MM.1S (cell line): ENCODE results near the gene METTL21C.

Source experiments
- DNase-seq: peaks from one replicate; pipeline ENCODE4 v3.0.0-alpha.2; 2015
- H2AFZ ChIP-seq: fragments of 300-600 bp; sonication (generic); 2 replicates; pipeline ENCODE4 v1.6.0; 2016; ENCODE audit warnings: antibody characterized with exemption, low read length
- H3F3A ChIP-seq: fragments of 300-600 bp; sonication (generic); 2 replicates; pipeline ENCODE4 v1.6.1; 2016; ENCODE audit warnings: mild to moderate bottlenecking, antibody characterized with exemption, low read length, moderate library complexity, mixed read lengths; ENCODE audit not compliant: insufficient read depth
- H3K27ac ChIP-seq: fragments of 300-600 bp; sonication (generic); 2 replicates; pipeline ENCODE4 v1.5.1; 2016; ENCODE audit warnings: mild to moderate bottlenecking, low read length
- H3K27me3 ChIP-seq: fragments of 300-600 bp; sonication (generic); replicated peaks from 2 replicates; pipeline ENCODE4 v1.6.0; 2016; ENCODE audit warnings: low read length; ENCODE audit not compliant: insufficient read depth
- H3K36me3 ChIP-seq: fragments of 300-600 bp; sonication (generic); replicated peaks from 2 replicates; pipeline ENCODE4 v1.6.1; 2016; ENCODE audit warnings: mild to moderate bottlenecking, low read length, mixed read lengths; ENCODE audit not compliant: insufficient read depth
- H3K4me1 ChIP-seq: fragments of 300-600 bp; sonication (generic); 2 replicates; pipeline ENCODE4 v1.6.1; 2016; ENCODE audit warnings: low read length, mixed read lengths
- H3K4me2 ChIP-seq: fragments of 300-600 bp; sonication (generic); 2 replicates; pipeline ENCODE4 v1.6.0; 2016; ENCODE audit warnings: low read depth, low read length
- H3K4me3 ChIP-seq: fragments of 300-600 bp; sonication (generic); 2 replicates; pipeline ENCODE4 v1.5.1; 2016; ENCODE audit warnings: low read length, mixed read lengths
- H3K79me2 ChIP-seq: fragments of 300-600 bp; sonication (generic); 2 replicates; pipeline ENCODE4 v1.6.1; 2016; ENCODE audit warnings: mixed run types, low read length, mixed read lengths
- H3K9ac ChIP-seq: fragments of 300-600 bp; sonication (generic); 2 replicates; pipeline ENCODE4 v1.6.1; 2016; ENCODE audit warnings: low read length, mixed read lengths
- H3K9me2 ChIP-seq: fragments of 300-600 bp; sonication (generic); replicated peaks from 2 replicates; pipeline ENCODE4 v1.6.1; 2016; ENCODE audit warnings: mild to moderate bottlenecking, low read length, mixed read lengths; ENCODE audit not compliant: insufficient read depth
- H3K9me3 ChIP-seq: fragments of 300-600 bp; sonication (generic); replicated peaks from 2 replicates; pipeline ENCODE4 v1.6.1; 2016; ENCODE audit warnings: mild to moderate bottlenecking, low read length, mixed read lengths; ENCODE audit not compliant: insufficient read depth
- H4K20me1 ChIP-seq: fragments of 300-600 bp; sonication (generic); 2 replicates; pipeline ENCODE4 v1.6.1; 2016; ENCODE audit warnings: mild to moderate bottlenecking, low read length, moderate library complexity, mixed read lengths; ENCODE audit not compliant: insufficient read depth
- CTCF ChIP-seq: fragments of 300-600 bp; sonication (generic); IDR thresholded peaks from 2 replicates; pipeline ENCODE4 v1.5.1; 2016; ENCODE audit warnings: antibody characterized with exemption, low read length, mixed read lengths
- EZH2 ChIP-seq: fragments of 300-600 bp; sonication (generic); optimal IDR thresholded peaks from 2 replicates; pipeline ENCODE3; 2017; ENCODE audit warnings: low read depth, mild to moderate bottlenecking, antibody characterized with exemption, low read length, mixed read lengths
- EZH2phosphoT487 ChIP-seq: fragments of 300-600 bp; sonication (generic); IDR thresholded peaks from 2 replicates; pipeline ENCODE4 v1.6.1; 2018; ENCODE audit warnings: antibody characterized with exemption, low read length

METTL21C gene

GRCh38 chr13:102694937-102695336 lies at the start of gene METTL21C:
Gene METTL21C (minus strand): TSS chr13:102695044. CDS start chr13:102694498, 546 bp downstream.
- Histone ChIP-seq H3K9me2 (no peaks in the 10 kb centered on the region), H3K4me1 (no peaks in the 10 kb centered on the region), H3K27ac (no peak within 1 kb of the TSS), H3K4me2 (no peak within 1 kb of the TSS), H3K79me2 (no peaks in the 10 kb centered on the region), H3K9ac (no peak within 1 kb of the TSS), H2AFZ (no peak within 1 kb of the TSS), H4K20me1 (no peaks in the 10 kb centered on the region), H3F3A (no peaks in the 10 kb centered on the region), H3K9me3 (no peaks in the 10 kb centered on the region), H3K27me3 (no peaks in the 10 kb centered on the region), H3K4me3 (no peak within 1 kb of the TSS), H3K36me3 (no peaks in the 10 kb centered on the region)
- no peak for DNase-seq
- TF ChIP-seq EZH2 (no peak), CTCF (no peak), EZH2phosphoT487 (no peak)

GRCh38 chr13:102742506-102742905 lies 47.7 kb upstream of the METTL21C start:
- no peaks in the 10 kb centered on the region for H3K79me2 ChIP-seq
- H3K4me2 ChIP-seq, result no peak overlapping the region
- no peak overlapping the region for H2AFZ ChIP-seq
- H3K27ac ChIP-seq, result no peak overlapping the region; the same call in 1 of the 2 replicates
- H4K20me1 ChIP-seq, result no peaks in the 10 kb centered on the region
- H3K9ac ChIP-seq, result no peak overlapping the region
- no peaks in the 10 kb centered on the region for H3K27me3 ChIP-seq
- no peak overlapping the region for H3K4me3 ChIP-seq
- no peaks in the 10 kb centered on the region for H3K9me3 ChIP-seq
- H3K9me2 ChIP-seq, result no peaks in the 10 kb centered on the region
- 0 out of 2 replicates have a peak, but pooled peaks cover 10% of the 10 kb centered on the region for H3K4me1 ChIP-seq
- DNase-seq, result peak; percentile 51
- TF ChIP-seq EZH2, result no peak
- TF ChIP-seq EZH2phosphoT487, result no peak
- TF ChIP-seq CTCF, result no peak
- H3F3A ChIP-seq, result no peaks in the 10 kb centered on the region
- no peaks in the 10 kb centered on the region for H3K36me3 ChIP-seq

- no peaks in the 10 kb centered on the region for H3K27me3 ChIP-seq
- no peaks in the 10 kb centered on the region for H3K36me3 ChIP-seq
- H3K9me3 ChIP-seq, result no peaks in the 10 kb centered on the region
- H3F3A ChIP-seq, result no peaks in the 10 kb centered on the region
- TF ChIP-seq CTCF (no peak), EZH2phosphoT487 (no peak), EZH2 (no peak)
- no peak overlapping the region for H2AFZ ChIP-seq
- no peak overlapping the region for H3K9ac ChIP-seq
- H3K79me2 ChIP-seq, result no peaks in the 10 kb centered on the region
- H3K27ac ChIP-seq, result no peak overlapping the region
- H3K4me1 ChIP-seq, result 0 out of 2 replicates have a peak, but pooled peaks cover 10% of the 10 kb centered on the region
- H3K4me2 ChIP-seq, result no peak overlapping the region
- H3K9me2 ChIP-seq, result no peaks in the 10 kb centered on the region
- H3K4me3 ChIP-seq, result no peak overlapping the region
- DNase-seq, result no peak
- no peaks in the 10 kb centered on the region for H4K20me1 ChIP-seq
These were observed 47.3 kb upstream of the METTL21C start for GRCh38 chr13:102742101-102742500.
